Cardiac muscle cell (in vitro differentiated cells and primary cell): ENCODE data around the gene CPB2. TPM values are rescaled to one million over a fixed set of nuclear protein-coding genes. Genes with fewer than 3 reads are reported as not detected.

Source experiments
- DNase-seq, 2 donors: peaks; one replicate each; pipeline versions ENCODE4 v3.0.0 to v3.0.0-alpha.2; 2010 to 2017; ENCODE audit warnings: low read depth in 1 of 2, low spot score in 1 of 2
- H3K27ac ChIP-seq: fragments of 200-600 bp; sonication (generic); 2 replicates; pipeline ENCODE4 v1.5.1; 2016
- H3K27me3 ChIP-seq: fragments of 200-600 bp; sonication (generic); 2 replicates; pipeline ENCODE4 v1.6.0; 2016; ENCODE audit warnings: control low read depth
- H3K36me3 ChIP-seq: fragments of 200-600 bp; sonication (generic); 2 replicates; pipeline ENCODE4 v1.5.1; 2016; ENCODE audit warnings: control low read depth
- H3K4me1 ChIP-seq: fragments of 200-600 bp; sonication (generic); 2 replicates; pipeline ENCODE4 v1.8.1; 2017; ENCODE audit warnings: low read depth, mild to moderate bottlenecking, mixed run types
- H3K4me3 ChIP-seq: fragments of 200-600 bp; sonication (generic); 2 replicates; pipeline ENCODE4 v1.5.1; 2016; ENCODE audit warnings: mild to moderate bottlenecking
- H3K9me3 ChIP-seq: fragments of 200-600 bp; sonication (generic); 2 replicates; pipeline ENCODE4 v1.5.1; 2017; ENCODE audit warnings: low read depth, mild to moderate bottlenecking, control low read depth
- polyA plus RNA-seq: library from polyadenylated mRNA; unstranded; fragments of >200 nt; fragmentation: Nextera tagmentation; extraction: Ambion mirVana; gene quantifications from 2 replicates; pipeline ENCODE4 v1.2.1, GENCODE V29; 2016
- total RNA-seq: library from RNA; depleted of rRNA; stranded (reverse); fragments of >200 nt; gene quantifications from 2 replicates; pipeline ENCODE4 v1.2.3, GENCODE V29; 2016
- TF ChIP-seq, protein P1 (sequence below): IDR thresholded peaks from 2 replicates; pipeline ENCODE4 v1.5.1; 2012; ENCODE audit warnings: low read depth, mild to moderate bottlenecking, low read length

The CPB2 gene
- total and polyA plus RNA-seq, 2 experiments from 2014 or later = not detected

DNA sequence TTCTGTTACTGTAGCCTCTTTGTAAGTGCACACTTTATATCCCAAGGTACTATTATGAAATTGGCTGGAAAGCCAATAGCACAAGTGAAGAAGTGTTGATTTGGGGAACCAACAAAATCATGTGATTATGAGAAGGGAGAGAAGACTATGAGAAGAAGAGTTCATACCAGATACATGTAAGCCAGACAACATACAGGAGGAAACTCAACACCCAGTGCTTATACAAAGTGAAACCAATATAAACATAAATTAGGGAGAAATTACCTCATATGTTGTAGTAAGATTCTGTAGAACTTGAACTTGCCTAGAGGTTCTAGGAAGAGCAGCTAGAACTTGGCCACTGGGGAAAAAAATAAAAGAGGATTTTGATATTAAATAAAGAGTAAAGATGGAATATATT is 17.4 kb downstream of the CPB2 start:
- H3K4me3 ChIP-seq = no peak overlapping the region
- H3K9me3 ChIP-seq = no peaks in the 10 kb centered on the region
- TF ChIP-seq, protein P1, sequence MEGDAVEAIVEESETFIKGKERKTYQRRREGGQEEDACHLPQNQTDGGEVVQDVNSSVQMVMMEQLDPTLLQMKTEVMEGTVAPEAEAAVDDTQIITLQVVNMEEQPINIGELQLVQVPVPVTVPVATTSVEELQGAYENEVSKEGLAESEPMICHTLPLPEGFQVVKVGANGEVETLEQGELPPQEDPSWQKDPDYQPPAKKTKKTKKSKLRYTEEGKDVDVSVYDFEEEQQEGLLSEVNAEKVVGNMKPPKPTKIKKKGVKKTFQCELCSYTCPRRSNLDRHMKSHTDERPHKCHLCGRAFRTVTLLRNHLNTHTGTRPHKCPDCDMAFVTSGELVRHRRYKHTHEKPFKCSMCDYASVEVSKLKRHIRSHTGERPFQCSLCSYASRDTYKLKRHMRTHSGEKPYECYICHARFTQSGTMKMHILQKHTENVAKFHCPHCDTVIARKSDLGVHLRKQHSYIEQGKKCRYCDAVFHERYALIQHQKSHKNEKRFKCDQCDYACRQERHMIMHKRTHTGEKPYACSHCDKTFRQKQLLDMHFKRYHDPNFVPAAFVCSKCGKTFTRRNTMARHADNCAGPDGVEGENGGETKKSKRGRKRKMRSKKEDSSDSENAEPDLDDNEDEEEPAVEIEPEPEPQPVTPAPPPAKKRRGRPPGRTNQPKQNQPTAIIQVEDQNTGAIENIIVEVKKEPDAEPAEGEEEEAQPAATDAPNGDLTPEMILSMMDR = no peak
- no peak overlapping the region for H3K27ac ChIP-seq
- H3K4me1 ChIP-seq = no peaks in the 10 kb centered on the region
- H3K36me3 ChIP-seq = no peaks in the 10 kb centered on the region
- DNase-seq = no peak
- H3K27me3 ChIP-seq = no peaks in the 10 kb centered on the region

DNA sequence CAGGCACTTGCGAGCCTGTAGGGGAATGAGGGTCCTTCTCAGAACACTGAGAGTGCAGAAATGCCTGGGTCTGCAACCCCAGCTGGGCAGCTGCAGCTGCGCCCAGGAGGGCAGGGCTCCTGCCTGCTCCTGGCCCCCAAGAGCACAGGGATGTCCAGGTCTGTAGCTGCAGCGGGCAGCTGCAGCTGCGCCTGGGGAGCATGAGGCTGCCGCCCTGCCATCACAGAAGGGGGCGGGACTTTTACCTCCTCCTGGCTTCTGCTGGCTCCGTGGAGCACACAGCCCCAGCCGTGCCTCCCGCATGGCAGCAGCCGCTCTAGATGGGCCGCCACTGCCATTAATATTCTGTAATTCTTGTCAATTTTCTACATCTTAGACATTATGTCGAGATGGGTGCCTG is 17.8 kb downstream of the CPB2 start:
- TF ChIP-seq, protein P1 = no peak
- H3K9me3 ChIP-seq = no peaks in the 10 kb centered on the region
- H3K4me1 ChIP-seq = no peaks in the 10 kb centered on the region
- no peak overlapping the region for H3K27ac ChIP-seq
- H3K36me3 ChIP-seq = no peaks in the 10 kb centered on the region
- no peak for DNase-seq
- no peak overlapping the region for H3K4me3 ChIP-seq
- H3K27me3 ChIP-seq = no peaks in the 10 kb centered on the region

- H3K9me3 ChIP-seq = no peaks in the 10 kb centered on the region
- H3K27me3 ChIP-seq = no peaks in the 10 kb centered on the region
- no peaks in the 10 kb centered on the region for H3K4me1 ChIP-seq
- no peak overlapping the region for H3K4me3 ChIP-seq
- TF ChIP-seq, protein P1 = no peak
- no peak for DNase-seq
- H3K36me3 ChIP-seq = no peaks in the 10 kb centered on the region
- H3K27ac ChIP-seq = no peak overlapping the region
Observed at GRCh38 chr13:46086421-46086922, 18.4 kb downstream of the CPB2 start.

DNA sequence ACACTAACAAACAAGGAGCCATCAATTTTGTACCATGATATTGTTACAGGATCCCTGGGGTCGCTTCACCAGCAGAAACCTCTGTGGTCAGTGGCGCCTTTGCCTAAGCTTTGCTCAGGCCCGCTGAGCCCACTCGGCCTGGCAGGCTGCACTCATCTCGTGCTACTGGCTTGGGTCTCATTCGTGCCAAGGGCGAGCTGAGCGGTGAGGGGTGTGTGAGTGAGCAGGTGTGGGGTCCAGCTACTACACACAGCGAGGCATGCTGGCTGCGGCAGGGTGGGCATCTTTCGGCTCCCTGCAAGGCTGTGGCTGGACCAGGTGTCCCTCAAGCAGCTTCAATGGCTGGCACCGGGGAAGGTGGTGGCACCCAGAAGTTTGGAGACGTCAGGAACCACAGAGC is 19.1 kb downstream of the CPB2 start:
- Histone ChIP-seq H3K27ac (no peak overlapping the region), H3K27me3 (no peaks in the 10 kb centered on the region), H3K4me3 (no peak overlapping the region), H3K9me3 (no peaks in the 10 kb centered on the region), H3K4me1 (no peaks in the 10 kb centered on the region), H3K36me3 (no peaks in the 10 kb centered on the region)
- DNase-seq = no peak
- TF ChIP-seq, protein P1 = no peak

- TF ChIP-seq, protein P1 = no peak
- Histone ChIP-seq H3K4me1 (no peaks in the 10 kb centered on the region), H3K4me3 (no peak overlapping the region), H3K27ac (no peak overlapping the region), H3K27me3 (no peaks in the 10 kb centered on the region), H3K36me3 (no peaks in the 10 kb centered on the region), H3K9me3 (no peaks in the 10 kb centered on the region)
- DNase-seq = no peak
Observed at GRCh38 chr13:46082324-46082723, 22.5 kb downstream of the CPB2 start.

- no peak overlapping the region for H3K27ac ChIP-seq
- H3K4me3 ChIP-seq = no peak overlapping the region
- no peak for DNase-seq
- H3K9me3 ChIP-seq = no peaks in the 10 kb centered on the region
- no peaks in the 10 kb centered on the region for H3K36me3 ChIP-seq
- no peaks in the 10 kb centered on the region for H3K27me3 ChIP-seq
- TF ChIP-seq, protein P1 = no peak
- H3K4me1 ChIP-seq = no peaks in the 10 kb centered on the region
Observed at GRCh38 chr13:46079770-46080169, 25.1 kb downstream of the CPB2 start.
